Adrenal gland (tissue), 5 donors: ENCODE measurements around the gene AHCY.

Experiments
- CTCF ChIP-seq, 6 experiments: fragments of 450-650 bp in 4 of 6; fragments of 200-600 bp in 2 of 6; sonication (generic) in 1 of 6; IDR thresholded peaks; 1 replicate in 5 of 6; 2 replicates in 1 of 6; pipeline versions ENCODE4 v1.5.1 to v1.8.0; 2016 to 2021; ENCODE audit warnings: antibody characterized with exemption in 6 of 6, mild to moderate bottlenecking in 2 of 6, moderate library complexity in 1 of 6
- POLR2A ChIP-seq, 2 donors: fragments of 450-650 bp; IDR thresholded peaks; one replicate each; pipeline ENCODE4 v1.6.1; 2017; ENCODE audit warnings: antibody characterized with exemption in 2 of 2, mild to moderate bottlenecking in 2 of 2, moderate library complexity in 1 of 2
- donor health status: DM: no; HTN: no; CAD: no.

DNA sequence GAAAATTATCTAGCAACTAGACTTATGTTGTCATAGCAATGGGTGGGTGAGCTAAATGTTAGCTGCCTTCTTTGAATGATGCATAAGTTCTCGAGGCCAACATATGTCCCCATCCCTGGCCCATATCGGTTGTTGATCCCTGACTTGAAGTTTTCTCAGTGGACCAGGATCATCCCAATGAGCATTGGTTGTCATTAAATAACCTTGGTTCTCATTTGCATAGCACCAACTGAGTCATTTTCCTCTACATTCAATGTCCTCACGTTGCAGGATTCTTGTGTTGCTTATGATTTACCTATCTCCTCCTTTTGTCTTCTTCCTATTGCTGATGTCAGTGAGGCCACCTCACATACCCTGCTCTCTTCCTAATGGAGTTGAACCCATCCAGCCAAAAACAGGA, 12.1 kb upstream of the AHCY start:
- no peak for TF ChIP-seq CTCF (IDR thresholded peaks at IDR 0.05)
- TF ChIP-seq POLR2A (IDR thresholded peaks at IDR 0.05) = no peak
